ENCODE data around the gene LDLRAD4.

GRCh38 chr18:13376298-13376840 lies 157.8 kb downstream of the LDLRAD4 start:
- TF ChIP-seq ARNTL (CRISPR knock-in tag; IDR thresholded peaks at IDR 0.05; ENCODE audit: borderline replicate concordance, low read depth) (no peak), PPARA (CRISPR knock-in tag; IDR thresholded peaks at IDR 0.05; ENCODE audit: borderline replicate concordance) (no peak), ZNF8 (CRISPR knock-in tag; IDR thresholded peaks at IDR 0.05) (no peak)

All from SK-N-SH treated with all-trans-retinoic acid at 6 μM for 48 hours (cell line).